A549 treated with AZD9567 at 1 μM for 4 hours (cell line): ENCODE measurements around the gene LPCAT2. TPM values are rescaled to one million over a fixed set of nuclear protein-coding genes. Genes with fewer than 3 reads are reported as not detected.

Source experiments
- total RNA-seq: library from RNA; stranded (reverse); fragments of 200-300 nt; extraction: Qiagen RNA extraction; gene quantifications from 5 replicates; pipeline ENCODE4 v1.2.3, GENCODE V29; 2022; ENCODE audit not compliant: insufficient read depth

LPCAT2 gene
- 5.4 to 9.4 TPM (median 6.0 TPM) in 5 replicates for total RNA-seq

GRCh38 chr16:55508941-55509931 lies at the start of gene LPCAT2:
Gene LPCAT2, plus strand, starts transcription at chr16:55509072. Its CDS starts 110 bp downstream, at chr16:55509182.

DNA sequence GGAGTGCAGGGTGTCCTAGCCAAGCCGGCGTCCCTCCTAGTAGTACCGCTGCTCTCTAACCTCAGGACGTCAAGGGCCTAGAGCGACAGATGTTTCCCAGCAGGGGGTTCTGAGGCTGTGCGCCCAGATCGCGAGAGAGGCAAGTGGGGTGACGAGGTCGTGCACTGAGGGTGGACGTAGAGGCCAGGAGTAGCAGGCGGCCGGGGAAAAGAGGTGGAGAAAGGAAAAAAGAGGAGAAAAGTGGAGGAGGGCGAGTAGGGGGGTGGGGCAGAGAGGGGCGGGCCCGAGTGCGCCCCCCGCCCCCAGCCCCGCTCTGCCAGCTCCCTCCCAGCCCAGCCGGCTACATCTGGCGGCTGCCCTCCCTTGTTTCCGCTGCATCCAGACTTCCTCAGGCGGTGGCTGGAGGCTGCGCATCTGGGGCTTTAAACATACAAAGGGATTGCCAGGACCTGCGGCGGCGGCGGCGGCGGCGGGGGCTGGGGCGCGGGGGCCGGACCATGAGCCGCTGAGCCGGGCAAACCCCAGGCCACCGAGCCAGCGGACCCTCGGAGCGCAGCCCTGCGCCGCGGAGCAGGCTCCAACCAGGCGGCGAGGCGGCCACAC lies 29.9 kb upstream of the LPCAT2 start, which contains the start of gene MMP2:
Gene MMP2, plus strand, starts transcription at position 372 of the 603 bp plus-strand sequence. CDS start 282 bp downstream, outside the sequence.

DNA sequence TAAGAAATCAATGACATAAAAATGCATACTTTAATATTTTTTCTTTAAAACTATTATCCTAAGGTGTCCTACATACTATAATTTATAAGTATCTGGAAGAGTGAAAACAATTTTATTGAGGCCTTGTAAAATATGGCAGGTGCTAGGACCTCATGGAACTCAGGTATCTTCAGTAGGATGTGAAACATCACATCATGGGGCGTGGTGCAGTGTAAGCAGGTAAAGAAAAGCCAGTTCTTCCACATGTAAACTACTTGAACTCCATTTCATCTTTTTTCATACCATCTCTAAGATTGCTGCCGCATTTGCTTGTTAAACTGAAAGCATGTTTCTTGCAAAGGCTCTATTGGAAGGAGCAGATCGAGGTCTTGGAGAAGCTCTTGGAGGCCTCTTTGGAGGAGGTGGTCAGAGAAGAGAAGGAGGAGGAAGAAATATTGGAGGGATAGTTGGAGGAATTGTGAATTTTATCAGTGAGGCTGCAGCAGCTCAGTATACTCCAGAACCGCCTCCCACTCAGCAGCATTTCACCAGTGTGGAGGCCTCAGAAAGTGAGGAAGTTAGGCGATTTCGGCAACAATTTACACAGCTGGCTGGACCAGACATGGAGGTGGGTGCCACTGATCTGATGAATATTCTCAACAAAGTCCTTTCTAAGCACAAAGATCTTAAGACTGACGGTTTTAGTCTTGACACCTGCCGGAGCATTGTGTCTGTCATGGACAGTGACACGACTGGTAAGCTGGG lies 57.7 kb downstream of the LPCAT2 start, which contains the start of gene CAPNS2:
Gene CAPNS2, plus strand, starts transcription at position 253 of the 744 bp plus-strand sequence. Its CDS starts 73 bp downstream, at position 326.

Other genes with a start within 250 kb of the LPCAT2 start
- not detected in 5 replicates for gene IRX6, start 184.9 kb upstream of the LPCAT2 start, total RNA-seq
- gene MMP2, start 29.9 kb upstream of the LPCAT2 start, total RNA-seq = 6.6 to 17.4 TPM (median 8.1 TPM) in 5 replicates
- not detected in 5 replicates for gene CAPNS2, start 57.6 kb downstream of the LPCAT2 start, total RNA-seq
- gene SLC6A2, start 146.9 kb downstream of the LPCAT2 start, total RNA-seq = 0.06 to 0.13 TPM (median 0.11 TPM) in 3 of 5 replicates, not detected in the others